HepG2 (cell line): ENCODE measurements around the gene SF3B2. TPM values are rescaled to one million over a fixed set of nuclear protein-coding genes. Genes with fewer than 3 reads are reported as not detected.

Source experiments
- ATAC-seq: fragments of 200-7000 bp; cut with Tn5 transposase; 3 replicates; pipeline ENCODE4 v1.9.1; 2020; ENCODE audit warnings: mild to moderate bottlenecking, moderate library complexity
- BruUV-seq: library from RNA; stranded (reverse); fragments of 400-500 nt; replicated peaks from 2 replicates; lab custom pipeline; 2021; lab: Mats Ljungman, UMichigan
- CTCF ChIA-PET: fragments of 300-600 bp; formaldehyde crosslinking; extraction: SDS; loops from one replicate; lab custom pipeline; 2021; ENCODE audit warnings: low total read pairs, inconsistent platforms, low intra/inter-chr PET ratio; lab: Yijun Ruan, JAX
- POLR2A ChIA-PET: fragments of 350-600 bp; sonication (Branson Sonifier 250); formaldehyde crosslinking; loops from one replicate; lab custom pipeline; 2020; ENCODE audit warnings: antibody characterized with exemption, inconsistent platforms; lab: Yijun Ruan, JAX
- DNase-seq: peaks from one replicate; pipeline ENCODE4 v3.0.0-alpha.2; 2015; ENCODE audit warnings: low spot score
- FAIRE-seq: peaks from 3 replicates; lab custom pipeline; 2011; peaks lifted over from hg19 to GRCh38; lab: Jason Lieb, UNC
- H2AFZ ChIP-seq: one replicate; pipeline ENCODE4 v1.6.1; 2011; ENCODE audit warnings: low read length, inconsistent platforms
- H3K27ac ChIP-seq: fragments of 300-600 bp; 3 replicates; pipeline ENCODE4 v1.8.0; 2011; ENCODE audit warnings: mixed run types, mild to moderate bottlenecking, mixed read lengths, low read length, inconsistent platforms; ENCODE audit not compliant: insufficient read depth; ENCODE audit errors: extremely low read length
- H3K27me3 ChIP-seq, 2 experiments: fragments of 200-600 bp in 1 of 2; 2 replicates in 1 of 2; 3 replicates in 1 of 2; pipeline versions ENCODE4 v1.6.0 to v1.8.0; 2011; ENCODE audit warnings: low read length in 2 of 2, mild to moderate bottlenecking in 2 of 2, moderate library complexity in 2 of 2, inconsistent platforms in 1 of 2; ENCODE audit not compliant: insufficient read depth in 2 of 2, control insufficient read depth in 1 of 2
- H3K36me3 ChIP-seq, 2 experiments: fragments of 200-600 bp in 1 of 2; replicated peaks in 1 of 2; 2 replicates in 1 of 2; 3 replicates in 1 of 2; pipeline versions ENCODE4 v1.5.1 to v1.8.0; 2011; ENCODE audit warnings: low read length in 2 of 2, inconsistent platforms in 1 of 2; ENCODE audit not compliant: insufficient read depth in 2 of 2, control insufficient read depth in 1 of 2
- H3K4me1 ChIP-seq: 2 replicates; pipeline ENCODE4 v1.5.1; 2012; ENCODE audit warnings: low read length, inconsistent platforms; ENCODE audit not compliant: insufficient read depth
- H3K4me2 ChIP-seq: 2 replicates; pipeline ENCODE4 v1.6.0; 2011; ENCODE audit warnings: low read depth, low read length, inconsistent platforms
- H3K4me3 ChIP-seq, 3 experiments: fragments of 200-600 bp in 1 of 3; sonication (generic), shearing (Covaris generic) in 1 of 3; replicated peaks in 1 of 3; 2 replicates each; pipeline ENCODE4 v1.5.1; 2011 to 2016; ENCODE audit warnings: low read length in 3 of 3, inconsistent platforms in 2 of 3, low read depth in 2 of 3, mild to moderate bottlenecking in 2 of 3, control low read depth in 1 of 3, mixed read lengths in 1 of 3; ENCODE audit not compliant: insufficient read depth in 1 of 3
- H3K79me2 ChIP-seq: one replicate; pipeline ENCODE4 v1.6.1; 2011; ENCODE audit warnings: low read length, inconsistent platforms; ENCODE audit not compliant: insufficient read depth
- H3K9ac ChIP-seq: 2 replicates; pipeline ENCODE4 v1.6.0; 2011; ENCODE audit warnings: mild to moderate bottlenecking, low read depth, low read length, inconsistent platforms; ENCODE audit not compliant: insufficient read depth
- H3K9me3 ChIP-seq: 2 replicates; pipeline ENCODE4 v1.5.1; 2012; ENCODE audit warnings: mild to moderate bottlenecking, low read length
- H4K20me1 ChIP-seq: 2 replicates; pipeline ENCODE4 v1.6.0; 2011; ENCODE audit warnings: inconsistent platforms, mild to moderate bottlenecking, low read length, moderate library complexity; ENCODE audit not compliant: insufficient read depth
- AHR ChIP-seq: IDR thresholded peaks from 2 replicates; pipeline ENCODE4 v1.6.1; 2018; ENCODE audit warnings: missing genetic modification reagents, missing compliant biosample characterization
- HDAC1 ChIP-seq: sonication (generic); formaldehyde crosslinking; IDR thresholded peaks from 2 replicates; pipeline ENCODE4 v1.5.1; 2020; ENCODE audit warnings: mild to moderate bottlenecking, missing genetic modification reagents
- MEIS2 ChIP-seq: sonication (generic); formaldehyde crosslinking; IDR thresholded peaks from 2 replicates; pipeline ENCODE4 v1.9.0; 2021; ENCODE audit warnings: mild to moderate bottlenecking, missing genetic modification reagents
- NFE2L1 ChIP-seq: sonication (generic); formaldehyde crosslinking; IDR thresholded peaks from 2 replicates; pipeline ENCODE4 v1.4.0; 2020; ENCODE audit warnings: missing genetic modification reagents, mild to moderate bottlenecking, borderline replicate concordance
- NR2F6 ChIP-seq, 2 experiments: IDR thresholded peaks; 2 replicates each; pipeline ENCODE4 v1.6.1; 2016; ENCODE audit warnings: antibody characterized with exemption in 1 of 2, mild to moderate bottlenecking in 1 of 2
- ONECUT2 ChIP-seq: sonication (generic); formaldehyde crosslinking; IDR thresholded peaks from 2 replicates; pipeline ENCODE4 v1.4.0; 2020; ENCODE audit warnings: missing genetic modification reagents
- SATB2 ChIP-seq: sonication (generic); formaldehyde crosslinking; IDR thresholded peaks from 2 replicates; pipeline ENCODE4 v1.5.0; 2020; ENCODE audit warnings: missing genetic modification reagents
- SIX4 ChIP-seq: sonication (generic); formaldehyde crosslinking; IDR thresholded peaks from 2 replicates; pipeline ENCODE4 v1.4.0; 2020; ENCODE audit warnings: missing genetic modification reagents
- TMF1 ChIP-seq: sonication (generic); formaldehyde crosslinking; IDR thresholded peaks from 2 replicates; pipeline ENCODE4 v1.8.1; 2022; ENCODE audit warnings: low read depth, missing genetic modification reagents
- ZBTB20 ChIP-seq: sonication (generic); formaldehyde crosslinking; IDR thresholded peaks from 2 replicates; pipeline ENCODE4 v1.8.1; 2023; ENCODE audit warnings: missing genetic modification reagents, low read depth, mild to moderate bottlenecking, borderline replicate concordance
- ZFP36 ChIP-seq: fragments of 150-350 bp; IDR thresholded peaks from 2 replicates; pipeline ENCODE4 v1.6.1; 2018; ENCODE audit warnings: borderline replicate concordance, low read length, low read depth; ENCODE audit not compliant: partially characterized antibody
- ZNF138 ChIP-seq: sonication (generic); formaldehyde crosslinking; IDR thresholded peaks from 2 replicates; pipeline ENCODE4 v1.5.0; 2020; ENCODE audit warnings: mild to moderate bottlenecking, low read depth, missing genetic modification reagents
- ZNF160 ChIP-seq: sonication (generic); formaldehyde crosslinking; IDR thresholded peaks from 2 replicates; pipeline ENCODE4 v1.8.0; 2022; ENCODE audit warnings: mild to moderate bottlenecking, inconsistent platforms, missing genetic modification reagents
- ZNF256 ChIP-seq: sonication (generic); formaldehyde crosslinking; conservative IDR thresholded peaks from 2 replicates; pipeline ENCODE4 v1.4.0; 2020; ENCODE audit warnings: missing genetic modification reagents
- WGBS: methylation state at CpG from one replicate; pipeline ENCODE4 v1.1.6; 2017; ENCODE audit warnings: low lambda C conversion rate; 5-methylcytosine and 5-hydroxymethylcytosine counted together
- in situ Hi-C: cut with HindIII; loops from 2 replicates; pipeline ENCODE4 v1.10.0; 2017; ENCODE audit warnings: low pct_unique_long_range_greater_than_20kb; ENCODE audit not compliant: extremely low pct_ligation_motif_present
- intact Hi-C: fragments of 100-400 bp; cut with micrococcal nuclease; formaldehyde crosslinking; loops from one replicate; pipeline ENCODE4 v1.10.0; 2022; ENCODE audit not compliant: unreplicated experiment
- polyA plus RNA-seq, 8 experiments: library from polyadenylated mRNA; depleted of rRNA in 3 of 8; stranded (reverse) in 7 of 8; unstranded in 1 of 8; fragments of >200 nt; fragmentation: Illumina TruSeq in 4 of 8; extraction: Trizol in 4 of 8; gene quantifications; 2 replicates each; pipeline versions ENCODE4 v1.2.1 to v1.2.3, GENCODE V29; 2011 to 2016; ENCODE audit warnings: low read depth in 4 of 8, missing spikeins in 1 of 8, mixed read lengths in 1 of 8; ENCODE audit not compliant: insufficient read depth in 1 of 8
- total RNA-seq, 5 experiments: library from RNA; depleted of rRNA; stranded (reverse); fragments of >200 nt; fragmentation: Illumina TruSeq; extraction: Trizol; gene quantifications; 2 replicates each; pipeline ENCODE4 v1.2.3, GENCODE V29; 2016; ENCODE audit warnings: low read depth in 1 of 5
- TF ChIP-seq, protein P1 (sequence below): sonication (generic); formaldehyde crosslinking; IDR thresholded peaks from 2 replicates; pipeline ENCODE4 v1.4.0; 2020; ENCODE audit warnings: missing genetic modification reagents
- TF ChIP-seq, protein P2 (sequence below): sonication (generic); formaldehyde crosslinking; IDR thresholded peaks from 2 replicates; pipeline ENCODE4 v1.9.0; 2021; ENCODE audit warnings: missing genetic modification reagents, mild to moderate bottlenecking, borderline replicate concordance
- TF ChIP-seq, protein P3 (sequence below), 2 experiments: sonication (generic) in 1 of 2; formaldehyde crosslinking in 1 of 2; IDR thresholded peaks; 2 replicates each; pipeline versions ENCODE4 v1.4.0 to v1.6.1; 2018 to 2020; ENCODE audit warnings: missing genetic modification reagents in 2 of 2, borderline replicate concordance in 1 of 2, low read depth in 1 of 2, mild to moderate bottlenecking in 1 of 2, missing biosample characterization in 1 of 2

SF3B2 gene
- total and polyA plus RNA-seq, 2 of the 13 experiments (the other 11 are each of a cell fraction or from before 2014, with no cell fraction given), result 70.4 to 153 TPM

DNA sequence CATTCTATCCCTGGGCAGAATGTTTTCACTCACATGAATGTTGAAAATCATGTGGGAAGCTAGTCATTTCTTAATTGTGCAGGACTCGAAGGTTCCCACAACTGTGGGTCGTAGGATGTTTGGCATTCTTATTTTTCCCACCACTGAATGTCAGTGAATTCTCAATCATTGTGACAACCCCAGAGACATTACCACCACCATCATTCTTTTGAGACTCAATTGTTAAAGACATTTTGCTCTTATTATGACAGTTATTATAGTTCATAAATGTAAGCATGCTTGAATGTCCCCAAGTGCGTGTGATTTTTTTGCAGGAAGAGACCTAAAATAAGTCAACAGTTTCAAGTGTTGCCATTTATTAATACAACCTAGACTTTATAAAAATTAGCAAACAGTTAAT, 36.9 kb downstream of the SF3B2 start:
- CTCF ChIA-PET, result no interaction called here

More for the DNA sequence above, 36.9 kb downstream of the SF3B2 start:
- Histone ChIP-seq H3K27me3 (no peaks in the 10 kb centered on the region), H3K36me3 (no peaks in the 10 kb centered on the region), H4K20me1 (no peaks in the 10 kb centered on the region), H2AFZ (no peak overlapping the region), H3K27ac (no peak overlapping the region), H3K9me3 (no peaks in the 10 kb centered on the region), H3K9ac (no peak overlapping the region), H3K4me2 (no peak overlapping the region), H3K4me3 (no peak overlapping the region), H3K79me2 (peaks cover 10% of the 10 kb centered on the region), H3K4me1 (peaks cover 30% of the 10 kb centered on the region)
- in situ Hi-C loops, result no loop called here
- no peak for DNase-seq
- no TSS peak for BruUV-seq
- no peak for FAIRE-seq
- intact Hi-C loops, result no loop called here
- POLR2A ChIA-PET, result no interaction called here
- WGBS, result 94% methylated on average over 3 of the region's 3 CpGs
- no peak for ATAC-seq
- TF ChIP-seq SIX4 (CRISPR knock-in tag) (no peak), ZNF256 (no peak), SATB2 (CRISPR knock-in tag) (no peak), ZNF160 (no peak), NFE2L1 (no peak), ZFP36 (no peak), ZBTB20 (CRISPR knock-in tag) (no peak), NR2F6 (IDR thresholded peaks at IDR 0.05) (no peak), NR2F6 (CRISPR knock-in tag; IDR thresholded peaks at IDR 0.05) (no peak), MEIS2 (no peak), AHR (CRISPR knock-in tag) (no peak), ONECUT2 (CRISPR knock-in tag) (no peak), HDAC1 (CRISPR knock-in tag) (no peak), ZNF138 (CRISPR knock-in tag) (no peak), TMF1 (CRISPR knock-in tag) (no peak)
- TF ChIP-seq, protein P1, sequence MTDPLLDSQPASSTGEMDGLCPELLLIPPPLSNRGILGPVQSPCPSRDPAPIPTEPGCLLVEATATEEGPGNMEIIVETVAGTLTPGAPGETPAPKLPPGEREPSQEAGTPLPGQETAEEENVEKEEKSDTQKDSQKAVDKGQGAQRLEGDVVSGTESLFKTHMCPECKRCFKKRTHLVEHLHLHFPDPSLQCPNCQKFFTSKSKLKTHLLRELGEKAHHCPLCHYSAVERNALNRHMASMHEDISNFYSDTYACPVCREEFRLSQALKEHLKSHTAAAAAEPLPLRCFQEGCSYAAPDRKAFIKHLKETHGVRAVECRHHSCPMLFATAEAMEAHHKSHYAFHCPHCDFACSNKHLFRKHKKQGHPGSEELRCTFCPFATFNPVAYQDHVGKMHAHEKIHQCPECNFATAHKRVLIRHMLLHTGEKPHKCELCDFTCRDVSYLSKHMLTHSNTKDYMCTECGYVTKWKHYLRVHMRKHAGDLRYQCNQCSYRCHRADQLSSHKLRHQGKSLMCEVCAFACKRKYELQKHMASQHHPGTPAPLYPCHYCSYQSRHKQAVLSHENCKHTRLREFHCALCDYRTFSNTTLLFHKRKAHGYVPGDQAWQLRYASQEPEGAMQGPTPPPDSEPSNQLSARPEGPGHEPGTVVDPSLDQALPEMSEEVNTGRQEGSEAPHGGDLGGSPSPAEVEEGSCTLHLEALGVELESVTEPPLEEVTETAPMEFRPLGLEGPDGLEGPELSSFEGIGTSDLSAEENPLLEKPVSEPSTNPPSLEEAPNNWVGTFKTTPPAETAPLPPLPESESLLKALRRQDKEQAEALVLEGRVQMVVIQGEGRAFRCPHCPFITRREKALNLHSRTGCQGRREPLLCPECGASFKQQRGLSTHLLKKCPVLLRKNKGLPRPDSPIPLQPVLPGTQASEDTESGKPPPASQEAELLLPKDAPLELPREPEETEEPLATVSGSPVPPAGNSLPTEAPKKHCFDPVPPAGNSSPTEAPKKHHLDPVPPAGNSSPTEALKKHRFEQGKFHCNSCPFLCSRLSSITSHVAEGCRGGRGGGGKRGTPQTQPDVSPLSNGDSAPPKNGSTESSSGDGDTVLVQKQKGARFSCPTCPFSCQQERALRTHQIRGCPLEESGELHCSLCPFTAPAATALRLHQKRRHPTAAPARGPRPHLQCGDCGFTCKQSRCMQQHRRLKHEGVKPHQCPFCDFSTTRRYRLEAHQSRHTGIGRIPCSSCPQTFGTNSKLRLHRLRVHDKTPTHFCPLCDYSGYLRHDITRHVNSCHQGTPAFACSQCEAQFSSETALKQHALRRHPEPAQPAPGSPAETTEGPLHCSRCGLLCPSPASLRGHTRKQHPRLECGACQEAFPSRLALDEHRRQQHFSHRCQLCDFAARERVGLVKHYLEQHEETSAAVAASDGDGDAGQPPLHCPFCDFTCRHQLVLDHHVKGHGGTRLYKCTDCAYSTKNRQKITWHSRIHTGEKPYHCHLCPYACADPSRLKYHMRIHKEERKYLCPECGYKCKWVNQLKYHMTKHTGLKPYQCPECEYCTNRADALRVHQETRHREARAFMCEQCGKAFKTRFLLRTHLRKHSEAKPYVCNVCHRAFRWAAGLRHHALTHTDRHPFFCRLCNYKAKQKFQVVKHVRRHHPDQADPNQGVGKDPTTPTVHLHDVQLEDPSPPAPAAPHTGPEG (CRISPR knock-in tag), result no peak
- TF ChIP-seq, protein P2, sequence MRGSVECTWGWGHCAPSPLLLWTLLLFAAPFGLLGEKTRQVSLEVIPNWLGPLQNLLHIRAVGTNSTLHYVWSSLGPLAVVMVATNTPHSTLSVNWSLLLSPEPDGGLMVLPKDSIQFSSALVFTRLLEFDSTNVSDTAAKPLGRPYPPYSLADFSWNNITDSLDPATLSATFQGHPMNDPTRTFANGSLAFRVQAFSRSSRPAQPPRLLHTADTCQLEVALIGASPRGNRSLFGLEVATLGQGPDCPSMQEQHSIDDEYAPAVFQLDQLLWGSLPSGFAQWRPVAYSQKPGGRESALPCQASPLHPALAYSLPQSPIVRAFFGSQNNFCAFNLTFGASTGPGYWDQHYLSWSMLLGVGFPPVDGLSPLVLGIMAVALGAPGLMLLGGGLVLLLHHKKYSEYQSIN (CRISPR knock-in tag), result no peak
- TF ChIP-seq, protein P3, sequence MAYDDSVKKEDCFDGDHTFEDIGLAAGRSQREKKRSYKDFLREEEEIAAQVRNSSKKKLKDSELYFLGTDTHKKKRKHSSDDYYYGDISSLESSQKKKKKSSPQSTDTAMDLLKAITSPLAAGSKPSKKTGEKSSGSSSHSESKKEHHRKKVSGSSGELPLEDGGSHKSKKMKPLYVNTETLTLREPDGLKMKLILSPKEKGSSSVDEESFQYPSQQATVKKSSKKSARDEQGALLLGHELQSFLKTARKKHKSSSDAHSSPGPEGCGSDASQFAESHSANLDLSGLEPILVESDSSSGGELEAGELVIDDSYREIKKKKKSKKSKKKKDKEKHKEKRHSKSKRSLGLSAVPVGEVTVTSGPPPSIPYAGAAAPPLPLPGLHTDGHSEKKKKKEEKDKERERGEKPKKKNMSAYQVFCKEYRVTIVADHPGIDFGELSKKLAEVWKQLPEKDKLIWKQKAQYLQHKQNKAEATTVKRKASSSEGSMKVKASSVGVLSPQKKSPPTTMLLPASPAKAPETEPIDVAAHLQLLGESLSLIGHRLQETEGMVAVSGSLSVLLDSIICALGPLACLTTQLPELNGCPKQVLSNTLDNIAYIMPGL (CRISPR knock-in tag; IDR thresholded peaks at IDR 0.05; ENCODE audit: borderline replicate concordance in 1 of 2, low read depth in 1 of 2), result no peak
